HCT116 (cell line): Measurements from ENCODE around the gene GCNT3. TPM values are rescaled to one million over a fixed set of nuclear protein-coding genes. Genes with fewer than 3 reads are reported as not detected.

Source experiments
- ATAC-seq: fragments of 200-7000 bp; cut with Tn5 transposase; 2 replicates; pipeline ENCODE4 v1.9.1; 2020; ENCODE audit warnings: mild to moderate bottlenecking, moderate library complexity
- BruUV-seq: library from RNA; stranded (reverse); fragments of 400-500 nt; replicated peaks from 2 replicates; lab custom pipeline; 2021; lab: Mats Ljungman, UMichigan
- CTCF ChIA-PET: fragments of 300-600 bp; sonication (Branson Sonifier 250); formaldehyde crosslinking; loops from one replicate; lab custom pipeline; 2021; ENCODE audit warnings: antibody characterized with exemption; lab: Charles Lee
- POLR2A ChIA-PET: fragments of 300-600, 350-600 bp; sonication (Branson Sonifier 250); formaldehyde crosslinking; loops from one replicate; lab custom pipeline; 2021; ENCODE audit warnings: antibody characterized with exemption; lab: Charles Lee
- RAD21 ChIA-PET, 2 experiments: fragments of 300-600 bp; sonication (Branson Sonifier 250); formaldehyde crosslinking; loops; one replicate each; lab custom pipeline; 2023; ENCODE audit warnings: low total read pairs in 2 of 2; ENCODE audit not compliant: uncharacterized antibody in 2 of 2, unreplicated experiment in 2 of 2, low non-redundant PET in 1 of 2; lab: Charles Lee
- DNase-seq: peaks from one replicate; pipeline ENCODE4 v3.0.0-alpha.2; 2010; ENCODE audit warnings: low read depth, low spot score
- H2AFZ ChIP-seq: fragments of 200-600 bp; shearing (Covaris generic), sonication (generic); 2 replicates; pipeline ENCODE4 v1.6.1; 2017; ENCODE audit warnings: low read depth, mixed run types, mixed read lengths, antibody characterized with exemption, low read length; ENCODE audit not compliant: poor library complexity, severe bottlenecking
- H3K27ac ChIP-seq: 2 replicates; pipeline ENCODE4 v1.5.1; 2012; ENCODE audit warnings: low read depth, low read length
- H3K27me3 ChIP-seq: fragments of 200-600 bp; sonication (generic); 2 replicates; pipeline ENCODE4 v1.6.1; 2016; ENCODE audit warnings: mixed run types, low read length, mixed read lengths; ENCODE audit not compliant: insufficient read depth
- H3K36me3 ChIP-seq, 2 experiments: fragments of 200-500 bp in 1 of 2; fragments of 200-600 bp in 1 of 2; sonication (Bioruptor generic) in 1 of 2; sonication (generic) in 1 of 2; 2 replicates each; pipeline versions ENCODE4 v1.5.1 to v1.6.1; 2014 to 2016; ENCODE audit warnings: low read length in 2 of 2, inconsistent platforms in 1 of 2, mixed read lengths in 1 of 2, mixed run types in 1 of 2; ENCODE audit not compliant: insufficient read depth in 2 of 2, control insufficient read depth in 1 of 2
- H3K4me1 ChIP-seq, 2 experiments: fragments of 200-600 bp in 1 of 2; sonication (generic) in 1 of 2; 2 replicates each; pipeline versions ENCODE4 v1.5.1 to v1.6.1; 2012 to 2017; ENCODE audit warnings: low read length in 2 of 2, inconsistent platforms in 1 of 2, mild to moderate bottlenecking in 1 of 2, mixed read lengths in 1 of 2, mixed run types in 1 of 2, moderate library complexity in 1 of 2; ENCODE audit not compliant: insufficient read depth in 2 of 2, control insufficient read depth in 1 of 2
- H3K4me2 ChIP-seq: fragments of 200-600 bp; sonication (generic); 2 replicates; pipeline ENCODE4 v1.6.1; 2017; ENCODE audit warnings: mixed run types, low read length, mixed read lengths
- H3K4me3 ChIP-seq, 2 experiments: fragments of 200-600 bp in 1 of 2; sonication (generic) in 1 of 2; replicated peaks in 1 of 2; 2 replicates each; pipeline ENCODE4 v1.5.1; 2011 to 2016; ENCODE audit warnings: low read length in 2 of 2, control low read depth in 1 of 2, low read depth in 1 of 2, mild to moderate bottlenecking in 1 of 2, mixed read lengths in 1 of 2, mixed run types in 1 of 2
- H3K79me2 ChIP-seq: fragments of 200-600 bp; sonication (generic); 2 replicates; pipeline ENCODE4 v1.6.1; 2017; ENCODE audit warnings: mild to moderate bottlenecking, mixed run types, low read length, moderate library complexity, mixed read lengths; ENCODE audit not compliant: insufficient read depth
- H3K9ac ChIP-seq: fragments of 200-600 bp; sonication (generic); 2 replicates; pipeline ENCODE4 v1.6.1; 2016; ENCODE audit warnings: low read length, mixed read lengths
- H3K9me2 ChIP-seq: fragments of 200-600 bp; sonication (generic), shearing (Covaris generic); 2 replicates; pipeline ENCODE4 v1.6.1; 2017; ENCODE audit warnings: mixed run types, mild to moderate bottlenecking, moderate library complexity; ENCODE audit not compliant: insufficient read depth
- H3K9me3 ChIP-seq, 2 experiments: fragments of 200-500 bp in 1 of 2; fragments of 200-600 bp in 1 of 2; sonication (Bioruptor generic) in 1 of 2; sonication (generic) in 1 of 2; 2 replicates each; pipeline ENCODE4 v1.6.1; 2014 to 2017; ENCODE audit warnings: low read length in 2 of 2, mixed read lengths in 2 of 2, inconsistent platforms in 1 of 2, low read depth in 1 of 2, mild to moderate bottlenecking in 1 of 2, mixed run types in 1 of 2, moderate library complexity in 1 of 2; ENCODE audit not compliant: control insufficient read depth in 1 of 2, insufficient read depth in 1 of 2
- H4K20me1 ChIP-seq: fragments of 200-600 bp; sonication (generic), shearing (Covaris generic); 2 replicates; pipeline ENCODE4 v1.6.1; 2017; ENCODE audit warnings: mixed run types, mild to moderate bottlenecking, moderate library complexity; ENCODE audit not compliant: insufficient read depth
- CBX3 ChIP-seq: IDR thresholded peaks from 2 replicates; pipeline ENCODE4 v1.6.1; 2012; ENCODE audit warnings: low read depth
- CEBPB ChIP-seq: IDR thresholded peaks from 2 replicates; pipeline ENCODE4 v1.6.1; 2012; ENCODE audit warnings: low read depth
- CTCF ChIP-seq, 3 experiments: fragments of 200-600 bp in 1 of 3; sonication (generic) in 1 of 3; IDR thresholded peaks in 2 of 3; conservative IDR thresholded peaks in 1 of 3; 2 replicates each; pipeline ENCODE4 v1.5.1; 2012 to 2017; ENCODE audit warnings: low read depth in 2 of 3, low read length in 2 of 3, antibody characterized with exemption in 1 of 3, borderline replicate concordance in 1 of 3, control low read depth in 1 of 3, mild to moderate bottlenecking in 1 of 3, mixed read lengths in 1 of 3, mixed run types in 1 of 3, moderate library complexity in 1 of 3; ENCODE audit not compliant: insufficient read depth in 1 of 3
- ELF1 ChIP-seq: IDR thresholded peaks from 2 replicates; pipeline ENCODE4 v1.6.1; 2012; ENCODE audit warnings: low read depth, borderline replicate concordance
- EZH2 ChIP-seq: fragments of 200-600 bp; sonication (generic); IDR thresholded peaks from 2 replicates; pipeline ENCODE4 v1.6.1; 2017; ENCODE audit warnings: antibody characterized with exemption, mixed run types
- EZH2phosphoT487 ChIP-seq: fragments of 200-600 bp; IDR thresholded peaks from 2 replicates; pipeline ENCODE4 v1.6.1; 2018; ENCODE audit warnings: antibody characterized with exemption, borderline replicate concordance
- FOSL1 ChIP-seq: IDR thresholded peaks from 2 replicates; pipeline ENCODE4 v1.6.1; 2012; ENCODE audit warnings: low read depth
- POLR2A ChIP-seq: IDR thresholded peaks from 2 replicates; pipeline ENCODE4 v1.7.0; 2011; ENCODE audit warnings: borderline replicate concordance; ENCODE audit not compliant: insufficient read depth, insufficient read length; ENCODE audit errors: extremely low read depth
- POLR2AphosphoS5 ChIP-seq: IDR thresholded peaks from 2 replicates; pipeline ENCODE4 v1.6.1; 2011; ENCODE audit warnings: mild to moderate bottlenecking, low read depth, low read length, moderate library complexity
- RAD21 ChIP-seq: IDR thresholded peaks from 2 replicates; pipeline ENCODE4 v1.6.1; 2012; ENCODE audit warnings: low read depth, mild to moderate bottlenecking
- REST ChIP-seq: IDR thresholded peaks from 2 replicates; pipeline ENCODE4 v1.6.1; 2012; ENCODE audit warnings: low read depth
- SIN3A ChIP-seq: IDR thresholded peaks from 2 replicates; pipeline ENCODE4 v1.6.1; 2012; ENCODE audit warnings: low read depth
- SP1 ChIP-seq: IDR thresholded peaks from 2 replicates; pipeline ENCODE4 v1.6.1; 2012; ENCODE audit warnings: low read depth
- SRF ChIP-seq: IDR thresholded peaks from 2 replicates; pipeline ENCODE4 v1.6.1; 2012; ENCODE audit warnings: low read depth
- TCF7L2 ChIP-seq: IDR thresholded peaks from 2 replicates; pipeline ENCODE4 v1.7.0; 2011; ENCODE audit warnings: borderline replicate concordance, inconsistent platforms; ENCODE audit not compliant: insufficient read depth, insufficient read length; ENCODE audit errors: extremely low read depth
- YY1 ChIP-seq: IDR thresholded peaks from 2 replicates; pipeline ENCODE4 v1.6.1; 2011; ENCODE audit warnings: low read length, low read depth, moderate library complexity, mild to moderate bottlenecking; ENCODE audit not compliant: insufficient replicate concordance; ENCODE audit errors: extremely low read depth
- ZBTB33 ChIP-seq: IDR thresholded peaks from 2 replicates; pipeline ENCODE4 v1.6.1; 2011; ENCODE audit warnings: mild to moderate bottlenecking, low read length, moderate library complexity; ENCODE audit not compliant: insufficient replicate concordance; ENCODE audit errors: extremely low read depth
- intact Hi-C: fragments of 100-400 bp; cut with micrococcal nuclease; formaldehyde crosslinking; loops from 2 replicates; pipeline ENCODE4 v1.10.0; 2022
- total RNA-seq: library from RNA; stranded (reverse); gene quantifications from one replicate; pipeline ENCODE4 v1.2.1, GENCODE V29; 2021; ENCODE audit not compliant: unreplicated experiment
- TF ChIP-seq, protein P1 (sequence below): IDR thresholded peaks from 2 replicates; pipeline ENCODE4 v1.6.1; 2012
- TF ChIP-seq, protein P2 (sequence below): IDR thresholded peaks from 2 replicates; pipeline ENCODE4 v1.6.1; 2012

The GCNT3 gene
- total RNA-seq, 1 experiment from 2014 or later, result 5.6 TPM

- ChIA-PET POLR2A (interaction anchor here (0.6 to 1.0 kb wide), 2 partner anchors 17 to 150 kb away, joined by 3 to 4 read pairs; partner anchors contain the start of gene GCNT3), CTCF (interaction anchor here (0.7 to 1.5 kb wide), 2 partner anchors 19 to 62 kb away, joined by 3 to 4 read pairs; no protein-coding TSS in a partner anchor)
- no peak overlapping the region for H3K9ac ChIP-seq
- ATAC-seq (no peak), DNase-seq (no peak)
- H2AFZ ChIP-seq, result no peak overlapping the region
- no peaks in the 10 kb centered on the region for H3K9me2 ChIP-seq
- no peaks in the 10 kb centered on the region for H3K27me3 ChIP-seq
- H3K9me3 ChIP-seq, result no peaks in the 10 kb centered on the region
- TF ChIP-seq, protein P1, sequence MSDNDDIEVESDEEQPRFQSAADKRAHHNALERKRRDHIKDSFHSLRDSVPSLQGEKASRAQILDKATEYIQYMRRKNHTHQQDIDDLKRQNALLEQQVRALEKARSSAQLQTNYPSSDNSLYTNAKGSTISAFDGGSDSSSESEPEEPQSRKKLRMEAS, result no peak
- TF ChIP-seq CTCF (IDR thresholded peaks at IDR 0.05 in 2 of 3, conservative IDR thresholded peaks at IDR 0.05 in 1 of 3; ENCODE audit: borderline replicate concordance in 1 of 3, insufficient read depth in 1 of 3, low read depth in 2 of 3, low read length in 2 of 3) (no peak), TCF7L2 (no peak), POLR2A (no peak), YY1 (no peak), ELF1 (no peak), CBX3 (no peak), RAD21 (no peak), ZBTB33 (no peak), SRF (no peak), SP1 (no peak), REST (no peak), POLR2AphosphoS5 (no peak), EZH2phosphoT487 (no peak), EZH2 (no peak), SIN3A (no peak), FOSL1 (no peak), CEBPB (no peak)
- TF ChIP-seq, protein P2, sequence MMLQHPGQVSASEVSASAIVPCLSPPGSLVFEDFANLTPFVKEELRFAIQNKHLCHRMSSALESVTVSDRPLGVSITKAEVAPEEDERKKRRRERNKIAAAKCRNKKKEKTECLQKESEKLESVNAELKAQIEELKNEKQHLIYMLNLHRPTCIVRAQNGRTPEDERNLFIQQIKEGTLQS, result no peak
- TF ChIP-seq, all 23 proteins: peak for 0
- H3K4me3 ChIP-seq, result no peak overlapping the region
- H4K20me1 ChIP-seq, result no peaks in the 10 kb centered on the region
- RAD21 ChIA-PET, result no interaction called here
- no peaks in the 10 kb centered on the region for H3K79me2 ChIP-seq
- H3K27ac ChIP-seq, result no peak overlapping the region
- no peaks in the 10 kb centered on the region for H3K4me1 ChIP-seq
- no peak overlapping the region for H3K4me2 ChIP-seq
- H3K36me3 ChIP-seq, result no peaks in the 10 kb centered on the region
- intact Hi-C loops, result no loop called here
- no TSS peak for BruUV-seq
These were observed 17.1 kb upstream of the GCNT3 start for GRCh38 chr15:59594493-59594942.
